NCI-H128 (cell line): ENCODE data around the gene KERA.
"Not testable (repeated sequence)": the region's sequence is repeated elsewhere in the genome, so short reads cannot be mapped to it uniquely, and the experiment has no call there.

Source experiments
- DNase-seq: peaks from one replicate; lab custom pipeline; 2025; ENCODE audit not compliant: unreplicated experiment; lab: John Stamatoyannopoulos, UW

KERA gene, protein sequence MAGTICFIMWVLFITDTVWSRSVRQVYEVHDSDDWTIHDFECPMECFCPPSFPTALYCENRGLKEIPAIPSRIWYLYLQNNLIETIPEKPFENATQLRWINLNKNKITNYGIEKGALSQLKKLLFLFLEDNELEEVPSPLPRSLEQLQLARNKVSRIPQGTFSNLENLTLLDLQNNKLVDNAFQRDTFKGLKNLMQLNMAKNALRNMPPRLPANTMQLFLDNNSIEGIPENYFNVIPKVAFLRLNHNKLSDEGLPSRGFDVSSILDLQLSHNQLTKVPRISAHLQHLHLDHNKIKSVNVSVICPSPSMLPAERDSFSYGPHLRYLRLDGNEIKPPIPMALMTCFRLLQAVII

DNA sequence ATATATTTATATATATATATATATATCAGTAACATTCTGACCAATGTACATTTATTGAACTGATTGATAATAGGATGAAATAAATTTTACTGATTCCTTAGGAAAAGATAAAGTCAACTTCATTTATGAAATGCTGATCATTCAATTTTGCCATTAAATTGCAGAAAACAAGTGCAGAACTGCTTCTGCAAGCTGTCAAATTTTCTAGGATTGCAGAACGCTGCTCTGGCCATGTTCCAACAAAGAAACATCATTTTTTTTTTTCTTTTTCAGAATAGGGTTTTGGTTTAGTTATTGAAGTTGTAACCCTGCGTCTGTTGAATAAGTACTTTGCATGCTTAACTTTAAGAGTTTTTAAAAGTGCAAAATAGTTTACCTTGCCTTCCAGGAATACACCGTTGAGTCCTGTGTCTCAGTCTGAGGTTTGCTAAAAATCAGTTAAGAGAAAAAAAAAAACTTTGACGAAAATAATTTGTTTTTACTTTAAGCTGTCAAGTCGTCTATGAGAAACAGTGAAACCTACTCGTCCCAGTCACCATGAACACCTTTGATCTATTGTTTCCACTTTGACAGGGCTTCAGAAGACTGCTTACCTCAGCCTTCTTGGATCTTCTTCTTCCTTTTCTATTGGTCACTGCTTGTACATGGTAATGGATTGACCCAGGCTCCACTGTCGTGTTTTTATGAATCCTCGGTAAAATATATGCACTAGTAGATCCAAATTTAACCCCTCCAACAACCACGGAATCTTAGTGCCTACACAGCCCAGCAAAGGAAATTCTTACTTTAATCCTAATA is at the start of gene KERA:
Gene KERA, minus strand, starts transcription at position 657 of the 798 bp plus-strand sequence. CDS start 1,743 bp downstream, outside the sequence.
- no peak for DNase-seq

- DNase-seq = no peak
These were observed 48.5 kb upstream of the KERA start for GRCh38 chr12:91106283-91106682.

DNA sequence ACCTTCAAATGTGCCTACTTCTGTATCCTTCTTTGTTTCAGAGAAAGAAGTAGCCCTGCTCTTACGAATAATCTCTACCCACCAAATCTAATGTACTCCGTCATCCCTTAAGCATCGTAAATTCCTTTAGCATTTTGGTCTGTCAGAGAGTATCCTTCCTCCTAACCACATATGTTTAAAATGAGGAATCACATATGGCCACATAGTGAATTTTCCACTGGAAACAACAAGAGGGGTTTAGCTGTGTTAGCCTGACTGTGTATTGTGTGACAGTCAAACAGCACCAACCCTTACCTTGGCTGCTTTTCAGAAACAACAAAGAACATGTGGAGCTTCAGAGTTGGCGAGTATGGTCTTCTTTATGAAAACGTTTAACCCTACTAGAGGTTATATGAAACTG is 48.0 kb upstream of the KERA start:
- DNase-seq = no peak

- DNase-seq = no peak
These were observed 47.1 kb upstream of the KERA start for GRCh38 chr12:91104812-91105466.

DNA sequence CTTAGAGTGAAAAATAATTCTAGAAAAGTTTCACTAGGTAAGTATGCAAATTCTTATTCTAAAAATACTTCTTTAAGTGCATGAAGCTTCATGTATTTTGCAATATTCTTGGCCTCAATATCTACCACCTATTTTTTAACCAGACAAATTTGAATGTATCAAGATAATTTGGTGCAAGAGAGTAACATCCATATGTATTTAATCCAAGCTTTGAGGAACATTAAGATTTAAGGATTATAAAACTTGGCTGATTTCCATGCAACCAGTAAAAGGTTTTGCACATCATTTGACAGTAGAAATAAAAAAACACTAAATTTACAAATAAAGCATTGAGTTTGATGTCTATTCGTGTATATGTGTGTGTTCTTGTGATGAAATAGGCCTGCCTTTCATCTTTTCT is 45.8 kb upstream of the KERA start:
- DNase-seq = no peak

DNA sequence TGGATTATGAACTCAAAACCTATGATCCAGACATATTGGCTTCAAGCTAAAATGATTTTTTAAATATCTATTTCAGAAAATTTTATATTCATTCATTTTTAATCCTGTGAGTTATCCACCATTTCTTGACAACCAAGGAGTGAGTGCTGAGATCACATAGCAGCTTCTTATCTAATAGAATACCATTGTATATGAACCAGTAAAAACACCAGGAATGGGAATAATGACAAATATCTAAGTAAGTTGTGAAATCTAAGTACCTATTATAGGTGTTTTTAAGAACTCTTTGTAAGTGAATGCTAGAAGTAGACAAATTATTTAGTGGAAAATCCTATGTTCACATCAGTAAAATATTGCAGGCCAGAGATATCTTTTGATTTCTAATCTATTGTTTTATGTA is 45.3 kb upstream of the KERA start:
- no peak for DNase-seq

- no peak for DNase-seq
These were observed 43.1 kb upstream of the KERA start for GRCh38 chr12:91100906-91101305.

DNA sequence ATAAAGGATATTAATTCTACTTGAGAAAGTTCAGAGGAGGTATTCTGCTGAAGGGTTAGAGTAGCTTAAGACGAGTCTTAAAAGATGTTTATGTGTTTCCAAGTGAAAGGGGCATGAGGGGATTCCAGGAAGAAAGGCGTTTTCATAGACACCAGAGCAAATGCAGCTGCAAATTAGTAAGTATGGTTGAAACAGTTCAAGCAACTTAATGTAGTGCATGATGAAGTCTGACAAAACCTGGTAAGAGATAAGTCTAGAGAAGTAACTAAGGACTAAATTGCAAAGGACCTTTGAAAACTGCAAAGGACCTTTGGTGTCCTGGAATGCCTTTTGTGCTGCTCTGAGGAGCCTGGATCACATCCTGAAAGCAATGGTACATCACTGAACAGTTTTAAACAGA is 42.0 kb upstream of the KERA start:
- DNase-seq = no peak

DNA sequence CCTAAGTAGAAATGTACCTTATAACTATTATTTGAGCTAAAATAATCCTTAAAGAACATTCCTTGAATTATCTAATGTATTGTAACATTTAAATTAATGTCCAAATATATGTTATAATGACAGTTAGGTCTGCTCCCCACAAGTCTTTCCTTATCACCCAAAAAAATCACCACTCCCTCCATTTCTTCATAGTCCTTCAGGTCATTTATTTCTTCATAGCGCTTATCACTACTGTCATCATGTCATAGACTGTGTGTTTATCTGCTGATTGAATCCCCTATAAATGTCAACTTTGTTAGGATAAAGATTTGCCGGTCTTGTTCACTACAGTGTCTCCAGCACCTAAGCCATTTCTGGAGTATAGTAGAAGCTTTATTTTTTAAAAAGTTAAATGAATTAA is 41.5 kb upstream of the KERA start:
- no peak for DNase-seq

DNA sequence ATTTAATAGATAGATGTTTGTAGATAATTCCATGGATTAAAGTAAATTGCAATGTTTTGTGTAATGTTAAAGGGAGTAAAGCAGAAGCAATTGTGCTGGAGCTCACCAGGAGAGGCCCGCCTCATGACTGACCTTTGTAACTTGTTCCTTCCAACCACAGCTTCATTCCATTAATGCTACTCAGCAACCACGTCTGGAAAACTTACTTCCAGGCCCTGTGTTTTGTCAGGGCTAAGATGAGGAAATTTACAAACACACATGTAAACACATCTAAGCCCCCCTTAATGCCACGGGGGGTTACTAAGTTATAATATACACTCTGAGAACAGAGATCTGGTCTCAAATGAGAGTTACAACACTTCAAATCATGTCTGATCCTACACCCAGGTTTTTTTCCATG is 41.1 kb upstream of the KERA start:
- no peak for DNase-seq

DNA sequence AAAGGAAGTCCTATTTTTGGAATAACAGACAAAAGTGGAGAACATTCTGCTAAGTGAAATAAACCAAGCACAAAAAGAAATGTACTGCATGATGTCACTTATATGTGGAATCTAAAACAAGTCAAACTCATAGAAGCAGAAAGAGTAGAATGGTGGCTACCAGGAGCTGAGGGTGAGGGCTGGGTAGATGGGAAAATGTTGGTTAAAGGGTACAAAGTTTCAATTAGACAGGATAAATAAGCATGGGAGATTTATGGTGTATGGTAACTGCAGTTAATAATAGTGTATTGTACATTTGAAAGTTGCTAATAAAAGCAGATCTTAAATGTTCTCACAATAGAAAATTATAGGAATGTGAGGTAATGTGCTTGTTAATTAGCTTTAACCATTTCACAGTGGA is 40.6 kb upstream of the KERA start:
- DNase-seq = no peak

DNA sequence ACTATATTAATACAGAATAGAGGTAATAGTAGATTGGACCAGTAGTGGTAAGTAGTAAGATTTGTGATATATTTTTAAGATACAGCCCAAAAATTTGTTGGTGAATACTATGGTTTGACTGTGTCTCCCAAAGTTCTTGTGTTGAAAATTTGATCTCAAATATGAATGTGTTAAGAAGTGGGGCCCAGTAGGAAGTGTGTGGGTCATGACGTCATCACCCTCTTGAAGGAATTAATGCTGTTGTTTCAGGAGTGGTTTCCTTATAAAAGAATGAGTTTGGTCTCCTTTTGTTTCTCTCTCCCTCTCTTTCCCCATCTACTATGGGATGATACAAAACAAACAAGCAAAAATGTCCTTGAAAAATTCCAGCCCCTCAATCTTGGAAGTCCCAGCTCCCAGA is 37.1 kb upstream of the KERA start:
- DNase-seq = no peak

GRCh38 chr12:91094032-91094662 is 36.3 kb upstream of the KERA start:
- no peak for DNase-seq

GRCh38 chr12:91093341-91093740 is 35.5 kb upstream of the KERA start:
- DNase-seq = no peak

DNA sequence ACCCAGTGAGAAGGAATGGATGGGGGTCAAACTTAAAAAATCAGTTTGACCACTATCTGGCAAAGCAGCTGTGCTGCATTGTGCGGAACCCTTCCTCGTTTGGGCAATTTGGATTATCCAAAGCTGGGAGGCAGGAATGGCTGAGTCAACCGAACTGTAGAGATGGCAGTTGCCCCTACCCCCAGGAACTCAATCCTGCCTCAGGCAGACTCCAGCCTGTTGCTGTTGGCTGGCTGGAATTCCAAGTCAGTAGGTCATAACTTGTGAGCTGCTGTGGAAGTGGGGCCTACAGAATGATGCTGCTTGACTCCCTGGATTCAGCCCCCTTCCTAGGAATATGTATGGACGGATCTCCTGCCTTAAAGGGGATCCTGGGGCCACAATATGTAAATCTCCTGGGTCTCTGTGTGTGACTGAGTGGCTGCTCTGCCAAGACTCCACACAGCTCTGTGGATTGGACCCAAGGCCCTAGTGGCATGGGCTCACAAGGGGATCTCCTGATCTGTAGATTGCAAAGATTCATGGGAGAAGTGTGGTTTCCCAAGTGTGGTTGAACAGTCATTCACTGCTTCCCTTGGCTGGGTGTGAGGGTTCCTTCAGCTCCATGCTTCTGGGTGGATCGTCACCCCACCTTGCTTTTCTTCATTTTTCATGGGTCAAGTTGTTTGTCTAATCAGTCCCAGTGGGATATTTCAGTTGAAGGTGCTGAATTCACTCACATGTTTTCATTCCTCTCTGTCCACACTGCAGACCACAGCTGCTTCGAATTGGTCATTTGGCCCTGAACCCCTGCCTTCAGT is 34.3 kb upstream of the KERA start:
- DNase-seq = no peak

GRCh38 chr12:91089953-91090352 is 32.1 kb upstream of the KERA start:
- DNase-seq = not testable (repeated sequence)

DNA sequence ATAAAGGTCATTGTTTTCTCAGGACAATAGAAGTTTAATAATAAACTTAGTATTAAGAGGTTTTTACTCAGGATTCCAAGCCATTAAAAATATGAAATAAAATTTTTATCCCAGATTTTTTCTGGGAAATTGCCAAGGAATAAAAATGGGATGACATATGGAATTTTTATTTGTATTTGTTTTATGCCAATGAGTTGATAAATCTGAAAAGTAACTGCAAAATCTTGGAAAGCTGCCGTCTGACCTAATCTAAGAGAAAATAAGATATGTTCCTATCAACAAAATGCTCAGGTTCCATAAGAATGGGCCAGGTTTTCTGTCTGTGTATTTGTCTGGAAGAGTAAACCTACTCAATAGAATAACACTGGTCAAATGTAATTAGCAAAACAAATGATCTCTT is 22.2 kb upstream of the KERA start:
- DNase-seq = no peak

- DNase-seq = no peak
These were observed 20.7 kb upstream of the KERA start for GRCh38 chr12:91078501-91078900.

GRCh38 chr12:91077228-91077954 is 19.6 kb upstream of the KERA start:
- no peak for DNase-seq

DNA sequence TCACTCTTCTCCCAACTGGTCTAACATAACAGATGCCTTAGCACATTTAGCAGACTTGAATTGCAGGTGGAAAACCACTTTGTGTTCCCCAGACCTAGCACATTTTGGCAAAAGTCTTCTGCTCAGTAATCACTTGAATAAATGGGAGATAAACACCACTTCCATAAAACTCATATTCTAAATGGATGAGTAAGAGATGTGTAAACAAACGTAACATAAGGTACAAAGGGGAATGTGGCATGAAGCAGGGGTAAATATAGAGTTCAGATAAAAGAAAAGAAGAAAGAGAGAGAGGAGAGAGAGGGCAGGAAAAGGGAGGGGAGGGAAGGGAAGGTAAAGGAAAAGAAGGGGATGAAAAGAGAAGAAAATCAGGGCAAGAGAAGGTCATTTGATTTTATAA is 17.0 kb upstream of the KERA start:
- DNase-seq = no peak
